ENCODE results near the gene ST7.

Gene ST7

GRCh38 chr7:117248829-117249228 lies 295.5 kb downstream of the ST7 start:
- Mint-ChIP-seq H3K9me3 (peaks cover 20% of the 10 kb centered on the region), H3K27ac (no peak overlapping the region), H3K4me1 (no peaks in the 10 kb centered on the region), H3K4me3 (no peak overlapping the region), H3K27me3 (ENCODE audit: low read depth) (peaks cover 3% of the 10 kb centered on the region), H3K36me3 (ENCODE audit: low read depth) (no peaks in the 10 kb centered on the region)
- no peak for TF ChIP-seq CTCF (IDR thresholded peaks at IDR 0.05; ENCODE audit: unreplicated experiment in 3 of 3)

- Mint-ChIP-seq H3K9me3 (peaks cover 20% of the 10 kb centered on the region), H3K4me1 (no peaks in the 10 kb centered on the region), H3K27ac (no peak overlapping the region), H3K36me3 (ENCODE audit: low read depth) (no peaks in the 10 kb centered on the region), H3K27me3 (ENCODE audit: low read depth) (peaks cover 3% of the 10 kb centered on the region), H3K4me3 (no peak overlapping the region)
- no peak for TF ChIP-seq CTCF (IDR thresholded peaks at IDR 0.05; ENCODE audit: unreplicated experiment in 3 of 3)
Measured at GRCh38 chr7:117249696-117250095, 296.4 kb downstream of the ST7 start.

GRCh38 chr7:117250245-117250644 lies 296.9 kb downstream of the ST7 start:
- no peaks in the 10 kb centered on the region for H3K36me3 Mint-ChIP-seq (ENCODE audit: low read depth)
- H3K27me3 Mint-ChIP-seq (ENCODE audit: low read depth): peaks cover 3% of the 10 kb centered on the region
- H3K4me3 Mint-ChIP-seq: no peak overlapping the region
- H3K4me1 Mint-ChIP-seq: no peaks in the 10 kb centered on the region
- no peak for TF ChIP-seq CTCF (IDR thresholded peaks at IDR 0.05; ENCODE audit: unreplicated experiment in 3 of 3)
- no peak overlapping the region for H3K27ac Mint-ChIP-seq
- H3K9me3 Mint-ChIP-seq: peaks cover 18% of the 10 kb centered on the region

GRCh38 chr7:117250801-117251200 lies 297.5 kb downstream of the ST7 start:
- no peaks in the 10 kb centered on the region for H3K4me1 Mint-ChIP-seq
- H3K4me3 Mint-ChIP-seq: no peak overlapping the region
- H3K27ac Mint-ChIP-seq: no peak overlapping the region
- H3K27me3 Mint-ChIP-seq (ENCODE audit: low read depth): peaks cover 4% of the 10 kb centered on the region
- H3K36me3 Mint-ChIP-seq (ENCODE audit: low read depth): no peaks in the 10 kb centered on the region
- H3K9me3 Mint-ChIP-seq: peaks cover 12% of the 10 kb centered on the region
- no peak for TF ChIP-seq CTCF (IDR thresholded peaks at IDR 0.05; ENCODE audit: unreplicated experiment in 3 of 3)

- peaks cover 9% of the 10 kb centered on the region for H3K9me3 Mint-ChIP-seq
- H3K27me3 Mint-ChIP-seq (ENCODE audit: low read depth): peaks cover 9% of the 10 kb centered on the region
- no peak overlapping the region for H3K27ac Mint-ChIP-seq
- TF ChIP-seq CTCF (IDR thresholded peaks at IDR 0.05; ENCODE audit: unreplicated experiment in 3 of 3): no peak
- H3K36me3 Mint-ChIP-seq (ENCODE audit: low read depth): no peaks in the 10 kb centered on the region
- no peak overlapping the region for H3K4me3 Mint-ChIP-seq
- no peaks in the 10 kb centered on the region for H3K4me1 Mint-ChIP-seq
Measured at GRCh38 chr7:117251687-117252086, 298.4 kb downstream of the ST7 start.

- Mint-ChIP-seq H3K4me1 (no peaks in the 10 kb centered on the region), H3K4me3 (no peak overlapping the region), H3K27me3 (ENCODE audit: low read depth) (peaks cover 6% of the 10 kb centered on the region), H3K9me3 (no peaks in the 10 kb centered on the region), H3K36me3 (ENCODE audit: low read depth) (no peaks in the 10 kb centered on the region), H3K27ac (no peak overlapping the region)
- no peak for TF ChIP-seq CTCF (IDR thresholded peaks at IDR 0.05; ENCODE audit: unreplicated experiment in 3 of 3)
Measured at GRCh38 chr7:117259615-117260014, 306.3 kb downstream of the ST7 start.

Measured in nephron (organoid).